GM19238 (cell line): ENCODE data around the gene OLIG1.
A peak's percentile ranks its signal among the peaks of the same experiment; 100 is the strongest.

ENCODE experiments used
- DNase-seq: peaks from one replicate; pipeline ENCODE4 v3.0.0; 2011; ENCODE audit warnings: low spot score; ENCODE audit not compliant: insufficient read length

OLIG1 gene

GRCh38 chr21:33061233-33061632 lies 8.7 kb upstream of the OLIG1 start:
- no peak for DNase-seq

- no peak for DNase-seq
Observed at GRCh38 chr21:33063375-33063883, 6.5 kb upstream of the OLIG1 start.

GRCh38 chr21:33063907-33064622 lies 5.9 kb upstream of the OLIG1 start:
- no peak for DNase-seq

- no peak for DNase-seq
Observed at GRCh38 chr21:33064623-33065390, 5.1 kb upstream of the OLIG1 start.

- no peak for DNase-seq
Observed at GRCh38 chr21:33067043-33067442, 2.9 kb upstream of the OLIG1 start.

GRCh38 chr21:33067457-33067856 lies 2.5 kb upstream of the OLIG1 start:
- DNase-seq = no peak

GRCh38 chr21:33069243-33069642 lies 698 bp upstream of the OLIG1 start:
- no peak for DNase-seq

GRCh38 chr21:33069645-33069993 lies 322 bp upstream of the OLIG1 start:
- no peak for DNase-seq

GRCh38 chr21:33070744-33070997 lies 730 bp downstream of the OLIG1 start:
- no peak for DNase-seq

GRCh38 chr21:33070998-33071769 lies 1.2 kb downstream of the OLIG1 start:
- DNase-seq = no peak

- no peak for DNase-seq
Observed at GRCh38 chr21:33071770-33072306, 1.9 kb downstream of the OLIG1 start.

GRCh38 chr21:33073636-33074035 lies 3.7 kb downstream of the OLIG1 start:
- DNase-seq = no peak

GRCh38 chr21:33075128-33075527 lies 5.2 kb downstream of the OLIG1 start:
- no peak for DNase-seq

- DNase-seq = no peak
Observed at GRCh38 chr21:33075596-33076195, 5.8 kb downstream of the OLIG1 start.

GRCh38 chr21:33076600-33077329 lies 6.8 kb downstream of the OLIG1 start:
- no peak for DNase-seq

- peak; percentile 88 for DNase-seq
Observed at GRCh38 chr21:33078907-33079582, 9.1 kb downstream of the OLIG1 start.

- DNase-seq = no peak
Observed at GRCh38 chr21:33080376-33080775, 10.4 kb downstream of the OLIG1 start.

- no peak for DNase-seq
Observed at GRCh38 chr21:33080776-33081175, 10.8 kb downstream of the OLIG1 start.

GRCh38 chr21:33088384-33088783 lies 18.4 kb downstream of the OLIG1 start:
- DNase-seq = no peak

GRCh38 chr21:33089395-33090119 lies 19.6 kb downstream of the OLIG1 start:
- no peak for DNase-seq
